ENCODE measurements around the gene CDC6.

The CDC6 gene

GRCh38 chr17:40309949-40310510 is 22.4 kb downstream of the CDC6 start:
- DNase-seq (ENCODE audit: low read depth in 2 of 2): no peak
- TF ChIP-seq CTCF (IDR thresholded peaks at IDR 0.05; ENCODE audit: low read depth, low read length): no peak
- no peak overlapping the region for H3K4me3 ChIP-seq (replicated peaks in 1 of 2; ENCODE audit: low read depth in 2 of 2, low read length in 2 of 2)

GRCh38 chr17:40310882-40311391 is 23.3 kb downstream of the CDC6 start:
- no peak overlapping the region for H3K4me3 ChIP-seq (replicated peaks in 1 of 2; ENCODE audit: low read depth in 2 of 2, low read length in 2 of 2)
- no peak for DNase-seq (ENCODE audit: low read depth in 2 of 2)
- TF ChIP-seq CTCF (IDR thresholded peaks at IDR 0.05; ENCODE audit: low read depth, low read length): no peak

GRCh38 chr17:40311575-40311974 is 23.9 kb downstream of the CDC6 start:
- TF ChIP-seq CTCF (IDR thresholded peaks at IDR 0.05; ENCODE audit: low read depth, low read length): no peak
- no peak for DNase-seq (ENCODE audit: low read depth in 2 of 2)
- H3K4me3 ChIP-seq (replicated peaks in 1 of 2; ENCODE audit: low read depth in 2 of 2, low read length in 2 of 2): no peak overlapping the region

GRCh38 chr17:40312131-40312731 is 24.6 kb downstream of the CDC6 start:
- no peak overlapping the region for H3K4me3 ChIP-seq (replicated peaks in 1 of 2; ENCODE audit: low read depth in 2 of 2, low read length in 2 of 2)
- no peak for DNase-seq (ENCODE audit: low read depth in 2 of 2)

GRCh38 chr17:40312893-40313667 is 25.4 kb downstream of the CDC6 start:
- no peak overlapping the region for H3K4me3 ChIP-seq (replicated peaks in 1 of 2; ENCODE audit: low read depth in 2 of 2, low read length in 2 of 2)
- no peak for TF ChIP-seq CTCF (IDR thresholded peaks at IDR 0.05; ENCODE audit: low read depth, low read length)
- DNase-seq (ENCODE audit: low read depth in 2 of 2): no peak

More at GRCh38 chr17:40312131-40312731, 24.6 kb downstream of the CDC6 start:
- TF ChIP-seq CTCF (IDR thresholded peaks at IDR 0.05; ENCODE audit: low read depth, low read length): no peak

GRCh38 chr17:40313668-40314583 is 26.2 kb downstream of the CDC6 start:
- no peak overlapping the region for H3K4me3 ChIP-seq (replicated peaks in 1 of 2; ENCODE audit: low read depth in 2 of 2, low read length in 2 of 2)
- no peak for TF ChIP-seq CTCF (IDR thresholded peaks at IDR 0.05; ENCODE audit: low read depth, low read length)
- DNase-seq (ENCODE audit: low read depth in 2 of 2): no peak

Measured in cardiac fibroblast (primary cell).